ENCODE data around the gene ZFHX3.
"Not testable (repeated sequence)": the region's sequence is repeated elsewhere in the genome, so short reads cannot be mapped to it uniquely, and the experiment has no call there.

ZFHX3 gene

GRCh38 chr16:73047536-73048291 lies at the start of gene ZFHX3:
ZFHX3 (minus strand) TSS chr16:73048128; CDS start chr16:72960145, 87,983 bp downstream.
- peak; percentile 75 to 82 for DNase-seq

GRCh38 chr16:73096510-73096909 lies 48.6 kb upstream of the ZFHX3 start:
- no peak for DNase-seq

- DNase-seq = peak in 1 of 2 donors; percentile 68
Observed at GRCh38 chr16:73095885-73096421, 48.0 kb upstream of the ZFHX3 start.

- no peak for DNase-seq
Observed at GRCh38 chr16:73095142-73095820, 47.4 kb upstream of the ZFHX3 start.

GRCh38 chr16:73094371-73094770 lies 46.4 kb upstream of the ZFHX3 start:
- DNase-seq = no peak

- no peak for DNase-seq
Observed at GRCh38 chr16:73093146-73094144, 45.5 kb upstream of the ZFHX3 start.

GRCh38 chr16:73092236-73092781 lies 44.4 kb upstream of the ZFHX3 start:
- DNase-seq = no peak

GRCh38 chr16:73091174-73091573 lies 43.2 kb upstream of the ZFHX3 start:
- no peak for DNase-seq

- DNase-seq = no peak
Observed at GRCh38 chr16:73089420-73089819, 41.5 kb upstream of the ZFHX3 start.

GRCh38 chr16:73086108-73086507 lies 38.2 kb upstream of the ZFHX3 start:
- peak; percentile 90 to 97 for DNase-seq

- DNase-seq = no peak
Observed at GRCh38 chr16:73083271-73083670, 35.3 kb upstream of the ZFHX3 start.

- peak; percentile 80 to 87 for DNase-seq
Observed at GRCh38 chr16:73082634-73083051, 34.7 kb upstream of the ZFHX3 start.

- DNase-seq = no peak
Observed at GRCh38 chr16:73080931-73081330, 33.0 kb upstream of the ZFHX3 start.

GRCh38 chr16:73076324-73076810 lies 28.4 kb upstream of the ZFHX3 start:
- DNase-seq = peak; percentile 58 to 88

GRCh38 chr16:73074382-73074781 lies 26.5 kb upstream of the ZFHX3 start:
- DNase-seq = no peak

- not testable (repeated sequence) for DNase-seq
Observed at GRCh38 chr16:73072051-73072450, 24.1 kb upstream of the ZFHX3 start.

GRCh38 chr16:73071131-73071940 lies 23.4 kb upstream of the ZFHX3 start:
- no peak for DNase-seq

GRCh38 chr16:73069581-73070262 lies 21.8 kb upstream of the ZFHX3 start:
- DNase-seq = no peak

- peak; percentile 93 to 97 for DNase-seq
Observed at GRCh38 chr16:73068541-73069401, 20.8 kb upstream of the ZFHX3 start.
